H1 (cell line): ENCODE measurements around the gene LMNA. TPM values are rescaled to one million over a fixed set of nuclear protein-coding genes. Genes with fewer than 3 reads are reported as not detected.

ENCODE experiments used
- ASH2L ChIP-seq: fragments of 200-600, 300-600 bp; sonication (generic); IDR thresholded peaks from one replicate; pipeline ENCODE4 v1.7.1; 2017; ENCODE audit warnings: low read length
- CHD1 ChIP-seq: IDR thresholded peaks from 2 replicates; pipeline ENCODE4 v1.6.1; 2012; ENCODE audit warnings: low read depth, low read length, improper control_type of control experiment
- EGR1 ChIP-seq: IDR thresholded peaks from 2 replicates; pipeline ENCODE4 v1.6.1; 2011; ENCODE audit warnings: low read depth, low read length, borderline replicate concordance
- EP300 ChIP-seq, 2 experiments: IDR thresholded peaks; 1 replicate in 1 of 2; 2 replicates in 1 of 2; pipeline ENCODE4 v1.6.1; 2011 to 2012; ENCODE audit warnings: low read depth in 2 of 2, low read length in 2 of 2, mild to moderate bottlenecking in 2 of 2, borderline replicate concordance in 1 of 2, inconsistent platforms in 1 of 2, moderate library complexity in 1 of 2
- FOSL1 ChIP-seq: IDR thresholded peaks from 2 replicates; pipeline ENCODE4 v1.6.1; 2011; ENCODE audit warnings: mild to moderate bottlenecking, low read depth, low read length, moderate library complexity; ENCODE audit not compliant: insufficient read depth
- JUN ChIP-seq: IDR thresholded peaks from 2 replicates; pipeline ENCODE4 v1.6.1; 2011; ENCODE audit warnings: low read depth, mild to moderate bottlenecking, improper control_type of control experiment, low read length
- MAX ChIP-seq: IDR thresholded peaks from 2 replicates; pipeline ENCODE4 v1.6.1; 2012; ENCODE audit warnings: inconsistent platforms
- POLR2A ChIP-seq, 2 experiments: IDR thresholded peaks; 1 replicate in 1 of 2; 2 replicates in 1 of 2; pipeline ENCODE4 v1.6.1; 2011; ENCODE audit warnings: low read depth in 2 of 2, low read length in 2 of 2, mild to moderate bottlenecking in 2 of 2; ENCODE audit errors: control extremely low read depth in 1 of 2
- RXRA ChIP-seq: IDR thresholded peaks from 2 replicates; pipeline ENCODE4 v1.6.1; 2011; ENCODE audit warnings: low read depth, mild to moderate bottlenecking, low read length, moderate library complexity; ENCODE audit not compliant: insufficient read depth
- SP1 ChIP-seq: IDR thresholded peaks from 2 replicates; pipeline ENCODE4 v1.6.1; 2011; ENCODE audit warnings: low read depth, low read length
- SP4 ChIP-seq: IDR thresholded peaks from 2 replicates; pipeline ENCODE4 v1.6.1; 2012; ENCODE audit warnings: low read length, inconsistent platforms
- SUZ12 ChIP-seq: fragments of 200-600 bp; sonication (generic); IDR thresholded peaks from 2 replicates; pipeline ENCODE4 v1.6.1; 2012; ENCODE audit warnings: mild to moderate bottlenecking, inconsistent platforms, low read length, moderate library complexity, mixed read lengths
- TAF1 ChIP-seq: IDR thresholded peaks from 2 replicates; pipeline ENCODE4 v1.6.1; 2011; ENCODE audit warnings: mild to moderate bottlenecking, low read depth, low read length
- TAF7 ChIP-seq: optimal IDR thresholded peaks from 2 replicates; pipeline ENCODE3; 2011; ENCODE audit warnings: low read depth, mild to moderate bottlenecking, inconsistent platforms, low read length, moderate library complexity, borderline replicate concordance
- TBP ChIP-seq: IDR thresholded peaks from 2 replicates; pipeline ENCODE4 v1.6.1; 2011; ENCODE audit warnings: low read depth, low read length, improper control_type of control experiment
- YY1 ChIP-seq: IDR thresholded peaks from 2 replicates; pipeline ENCODE4 v1.6.1; 2011; ENCODE audit warnings: low read depth, mild to moderate bottlenecking, low read length
- polyA plus RNA-seq, 7 experiments: library from polyadenylated mRNA; depleted of rRNA in 3 of 7; stranded (reverse) in 5 of 7; unstranded in 2 of 7; fragments of >200 nt in 5 of 7; fragments of 200-250 nt in 2 of 7; gene quantifications; 1 replicate in 5 of 7; 2 replicates in 1 of 7; 4 replicates in 1 of 7; pipeline versions ENCODE4 v1.2.1 to v1.2.3, GENCODE V29; 2011 to 2013; ENCODE audit warnings: missing spikeins in 2 of 7, mixed read lengths in 2 of 7
- total RNA-seq: library from RNA; stranded (reverse); fragmentation: NEBNext Ultra II Directional; extraction: Animal tissue kit (Norgen Biotek cat#: 25700); gene quantifications from 2 replicates; pipeline ENCODE4 v1.2.1, GENCODE V29; 2021

Gene LMNA
- total and polyA plus RNA-seq, 2 of the 8 experiments (the other 6 are each of a cell fraction or from before 2014, with no cell fraction given): 25.8 to 46.8 TPM

GRCh38 chr1:156114101-156114918 lies at the start of gene LMNA (continued):
- peak; percentile 70 to 78 for TF ChIP-seq POLR2A (IDR thresholded peaks at IDR 0.05; ENCODE audit: control extremely low read depth in 1 of 2, low read depth in 2 of 2, low read length in 2 of 2)
- TF ChIP-seq TAF1: peak; percentile 89
- no peak for TF ChIP-seq FOSL1
- no peak for TF ChIP-seq CHD1
- TF ChIP-seq MAX: peak; percentile 33
- TF ChIP-seq RXRA: no peak
- TF ChIP-seq TBP: peak; percentile 90
- peak; percentile 55 for TF ChIP-seq ASH2L
- TF ChIP-seq EP300 (IDR thresholded peaks at IDR 0.05; ENCODE audit: borderline replicate concordance in 1 of 2, low read depth in 2 of 2, low read length in 2 of 2): no peak
- peak; percentile 24; the same call in 1 of the 2 replicates for TF ChIP-seq SUZ12
- 0 out of 2 replicates have a peak, but pooled peaks have one; percentile 38 for TF ChIP-seq EGR1
- TF ChIP-seq YY1: 0 out of 2 replicates have a peak, but pooled peaks have one; percentile 15
- 0 out of 2 replicates have a peak, but pooled peaks have one; percentile 21 for TF ChIP-seq SP1
- TF ChIP-seq TAF7: peak; percentile 84
- TF ChIP-seq JUN: 0 out of 2 replicates have a peak, but pooled peaks have one; percentile 50
- peak; percentile 16; the same call in 1 of the 2 replicates for TF ChIP-seq SP4
- TF ChIP-seq, all 59 proteins: peak for 18
